Neural cell (in vitro differentiated cells): ENCODE results near the gene OOSP1.

ENCODE experiments used
- CTCF ChIP-seq: fragments of 450-650 bp; IDR thresholded peaks from 2 replicates; pipeline ENCODE4 v1.5.1; 2014; ENCODE audit warnings: antibody characterized with exemption, mild to moderate bottlenecking, moderate library complexity; ENCODE audit not compliant: poor library complexity, severe bottlenecking
- EP300 ChIP-seq: fragments of 450-650 bp; conservative IDR thresholded peaks from 2 replicates; pipeline ENCODE4 v1.6.1; 2014; ENCODE audit warnings: antibody characterized with exemption, mild to moderate bottlenecking, moderate library complexity; ENCODE audit not compliant: poor library complexity, severe bottlenecking
- EZH2 ChIP-seq: fragments of 200-600, 300-800 bp; shearing (Covaris generic), sonication (generic); IDR thresholded peaks from 2 replicates; pipeline ENCODE4 v1.6.1; 2014; ENCODE audit warnings: antibody characterized with exemption, low read length, borderline replicate concordance, mild to moderate bottlenecking; ENCODE audit not compliant: insufficient read depth, poor library complexity, severe bottlenecking
- POLR2AphosphoS5 ChIP-seq: IDR thresholded peaks from 2 replicates; pipeline ENCODE4 v1.6.1; 2012
- RAD21 ChIP-seq: fragments of 450-650 bp; conservative IDR thresholded peaks from 2 replicates; pipeline ENCODE4 v1.6.1; 2014; ENCODE audit warnings: antibody characterized with exemption, mild to moderate bottlenecking, moderate library complexity
- REST ChIP-seq: IDR thresholded peaks from 2 replicates; pipeline ENCODE4 v1.6.1; 2012; ENCODE audit warnings: borderline replicate concordance
- SMC3 ChIP-seq: fragments of 450-650 bp; conservative IDR thresholded peaks from 2 replicates; pipeline ENCODE4 v1.6.1; 2014; ENCODE audit warnings: antibody characterized with exemption, mild to moderate bottlenecking, moderate library complexity; ENCODE audit not compliant: poor library complexity
- TAF1 ChIP-seq: IDR thresholded peaks from 2 replicates; pipeline ENCODE4 v1.6.1; 2012; ENCODE audit warnings: low read depth

- no peak for TF ChIP-seq CTCF
- TF ChIP-seq POLR2AphosphoS5: no peak
- TF ChIP-seq REST: no peak
- no peak for TF ChIP-seq SMC3
- TF ChIP-seq TAF1: no peak
- no peak for TF ChIP-seq EZH2
- TF ChIP-seq EP300: no peak
- TF ChIP-seq RAD21: no peak
Observed at GRCh38 chr11:59990421-59990820, 52.2 kb downstream of the OOSP1 start.
